Tibial nerve (tissue), 3 donors: ENCODE measurements around the gene PTGES2.

ENCODE experiments used
- CTCF ChIP-seq, 5 experiments: fragments of 200-600 bp in 3 of 5; fragments of 450-650 bp in 2 of 5; sonication (generic) in 3 of 5; IDR thresholded peaks; one replicate each; pipeline ENCODE4 v1.5.1; 2016 to 2019; ENCODE audit warnings: antibody characterized with exemption in 5 of 5, mild to moderate bottlenecking in 3 of 5, moderate library complexity in 2 of 5
- POLR2A ChIP-seq, 2 donors: fragments of 450-650 bp; IDR thresholded peaks; one replicate each; pipeline ENCODE4 v1.6.1; 2017; ENCODE audit warnings: antibody characterized with exemption in 2 of 2, mild to moderate bottlenecking in 2 of 2, moderate library complexity in 2 of 2

- TF ChIP-seq CTCF (IDR thresholded peaks at IDR 0.05) = no peak
- TF ChIP-seq POLR2A (IDR thresholded peaks at IDR 0.05) = no peak
These were observed 18.0 kb upstream of the PTGES2 start for GRCh38 chr9:128145536-128145935.
